Measurements from ENCODE around the gene MEP1B.

The MEP1B gene

GRCh38 chr18:32264401-32264800 is 74.6 kb downstream of the MEP1B start:
- POLR2A ChIA-PET, result no interaction called here
- H3K27ac ChIP-seq (ENCODE audit: extremely low read depth, low read depth, low read length), result no peak overlapping the region
- TF ChIP-seq ZNF654 (tag by site-specific recombination; IDR thresholded peaks at IDR 0.05; ENCODE audit: low read depth) (no peak), ZNF169 (tag by site-specific recombination; IDR thresholded peaks at IDR 0.05) (no peak), MZF1 (tag by site-specific recombination; IDR thresholded peaks at IDR 0.05; ENCODE audit: borderline replicate concordance) (no peak), ZNF560 (tag by site-specific recombination; IDR thresholded peaks at IDR 0.05; ENCODE audit: borderline replicate concordance) (no peak), GLIS2 (tag by site-specific recombination; IDR thresholded peaks at IDR 0.05) (no peak), GFI1B (tag by site-specific recombination; IDR thresholded peaks at IDR 0.05) (no peak), ZNF335 (tag by site-specific recombination; conservative IDR thresholded peaks at IDR 0.05) (no peak), ZNF558 (tag by site-specific recombination; IDR thresholded peaks at IDR 0.05) (no peak), ZBTB10 (tag by site-specific recombination; IDR thresholded peaks at IDR 0.05) (no peak), ZNF555 (tag by site-specific recombination; conservative IDR thresholded peaks at IDR 0.05) (no peak)
- peaks cover 0 to 18% of the 10 kb centered on the region in 2 experiments; a peak in 1 of 3 replicates for H3K36me3 ChIP-seq (ENCODE audit: control insufficient read depth in 2 of 2, insufficient read depth in 1 of 2, low read length in 2 of 2)
- no peak overlapping the region for H3K4me3 ChIP-seq (ENCODE audit: low read depth, low read length)
- H3K9me3 ChIP-seq (ENCODE audit: control insufficient read depth, insufficient read depth, low read depth, low read length), result no peaks in the 10 kb centered on the region
- CTCF ChIA-PET, result no interaction called here
- H3K4me1 ChIP-seq (ENCODE audit: control insufficient read depth, insufficient read depth, low read length), result no peaks in the 10 kb centered on the region

- H3K4me1 ChIP-seq (ENCODE audit: control insufficient read depth, insufficient read depth, low read length), result no peaks in the 10 kb centered on the region
- ChIA-PET POLR2A (no interaction called here), CTCF (interaction anchor here (0.6 to 10.5 kb wide), 4 partner anchors 203 to 672 kb away, joined by 3 to 136 read pairs (median 9); partner anchors contain the start of gene GAREM1)
- H3K36me3 ChIP-seq (ENCODE audit: control insufficient read depth in 2 of 2, insufficient read depth in 1 of 2, low read length in 2 of 2), result peaks cover 0 to 25% of the 10 kb centered on the region in 2 experiments; a peak in 1 of 3 replicates
- TF ChIP-seq ZNF488 (tag by site-specific recombination; IDR thresholded peaks at IDR 0.05), result no peak
- TF ChIP-seq ZFP69B (tag by site-specific recombination; IDR thresholded peaks at IDR 0.05), result no peak
- no peak for TF ChIP-seq ZNF768 (tag by site-specific recombination; IDR thresholded peaks at IDR 0.05)
- no peak for TF ChIP-seq ZNF146 (tag by site-specific recombination; IDR thresholded peaks at IDR 0.05)
- TF ChIP-seq ZNF626 (tag by site-specific recombination; IDR thresholded peaks at IDR 0.05), result no peak
- no peak for TF ChIP-seq GLI4 (tag by site-specific recombination; IDR thresholded peaks at IDR 0.05)
- TF ChIP-seq ZNF704 (tag by site-specific recombination; IDR thresholded peaks at IDR 0.05), result no peak
- no peak for TF ChIP-seq ZIC2 (tag by site-specific recombination; IDR thresholded peaks at IDR 0.05)
- no peak for TF ChIP-seq ZNF114 (tag by site-specific recombination; IDR thresholded peaks at IDR 0.05)
- TF ChIP-seq ZNF362 (tag by site-specific recombination; IDR thresholded peaks at IDR 0.05), result no peak
- no peak for TF ChIP-seq ZNF621 (tag by site-specific recombination; IDR thresholded peaks at IDR 0.05)
- TF ChIP-seq ZNF843 (tag by site-specific recombination; IDR thresholded peaks at IDR 0.05), result no peak
- no peak overlapping the region for H3K27ac ChIP-seq (ENCODE audit: extremely low read depth, low read depth, low read length)
- no peaks in the 10 kb centered on the region for H3K9me3 ChIP-seq (ENCODE audit: control insufficient read depth, insufficient read depth, low read depth, low read length)
- no peak overlapping the region for H3K4me3 ChIP-seq (ENCODE audit: low read depth, low read length)
Observed at GRCh38 chr18:32267463-32267862, 77.6 kb downstream of the MEP1B start.

Measured in HEK293 (cell line).